ENCODE measurements around the gene CDH18. TPM values are rescaled to one million over a fixed set of nuclear protein-coding genes. Genes with fewer than 3 reads are reported as not detected.

CDH18 gene
- total RNA-seq, 2 experiments from 2014 or later = not detected

DNA sequence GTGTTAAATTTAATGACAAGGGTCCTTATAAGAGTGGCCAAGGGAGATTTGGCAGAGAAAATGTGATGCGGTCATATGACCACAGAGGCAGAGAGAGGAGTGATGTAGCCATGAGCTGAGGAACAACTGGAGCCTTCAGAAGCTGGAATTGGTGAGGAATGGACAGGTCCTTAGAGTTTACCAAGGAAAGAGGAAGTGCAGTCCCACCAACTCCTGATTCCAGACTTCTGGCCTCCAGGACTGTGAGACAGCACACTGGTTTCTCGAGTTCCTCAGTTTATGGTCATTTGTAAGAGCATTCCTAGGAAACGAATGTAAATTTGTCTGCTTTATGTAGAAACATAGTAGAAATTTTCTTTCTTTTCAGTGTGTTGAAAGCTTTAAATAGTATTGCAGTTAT, 410.1 kb downstream of the CDH18 start:
- ChIA-PET POLR2A (interaction anchor here (1.1 kb wide), 1 partner anchor 40 kb away, joined by 3 read pairs; no protein-coding TSS in a partner anchor), CTCF (ENCODE audit: unreplicated experiment) (no interaction called here)
- H4K20me1 ChIP-seq (ENCODE audit: insufficient read depth, low read length) = no peaks in the 10 kb centered on the region
- no peak for TF ChIP-seq EZH2phosphoT487 (IDR thresholded peaks at IDR 0.05; ENCODE audit: borderline replicate concordance, low read depth, low read length)
- no peak for TF ChIP-seq CTCF (conservative IDR thresholded peaks at IDR 0.05; ENCODE audit: low read length)
- no peak overlapping the region for H3K27ac ChIP-seq (ENCODE audit: low read depth, low read length, poor library complexity, severe bottlenecking)
- no peaks in the 10 kb centered on the region for H3K9me2 ChIP-seq (ENCODE audit: insufficient read depth, low read length)
- no peaks in the 10 kb centered on the region for H3K79me2 ChIP-seq (ENCODE audit: insufficient read depth, low read depth, low read length)
- no peaks in the 10 kb centered on the region for H3K4me1 ChIP-seq (ENCODE audit: insufficient read depth, low read length, poor library complexity, severe bottlenecking)
- H3K4me3 ChIP-seq (ENCODE audit: low read depth, low read length, poor library complexity, severe bottlenecking) = no peak overlapping the region
- H3K9me3 ChIP-seq (ENCODE audit: low read length) = no peaks in the 10 kb centered on the region
- peak overlapping the region; percentile 35; the same call in 1 of the 2 replicates for H2AFZ ChIP-seq (ENCODE audit: low read length)
- H3K4me2 ChIP-seq (ENCODE audit: low read length) = no peak overlapping the region
- H3K36me3 ChIP-seq (ENCODE audit: insufficient read depth, low read length) = no peaks in the 10 kb centered on the region
- DNase-seq (ENCODE audit: low spot score) = no peak
- intact Hi-C loops (cut with micrococcal nuclease; ENCODE audit: unreplicated experiment) = no loop called here
- no TSS peak for BruUV-seq (replicated peaks)

DNA sequence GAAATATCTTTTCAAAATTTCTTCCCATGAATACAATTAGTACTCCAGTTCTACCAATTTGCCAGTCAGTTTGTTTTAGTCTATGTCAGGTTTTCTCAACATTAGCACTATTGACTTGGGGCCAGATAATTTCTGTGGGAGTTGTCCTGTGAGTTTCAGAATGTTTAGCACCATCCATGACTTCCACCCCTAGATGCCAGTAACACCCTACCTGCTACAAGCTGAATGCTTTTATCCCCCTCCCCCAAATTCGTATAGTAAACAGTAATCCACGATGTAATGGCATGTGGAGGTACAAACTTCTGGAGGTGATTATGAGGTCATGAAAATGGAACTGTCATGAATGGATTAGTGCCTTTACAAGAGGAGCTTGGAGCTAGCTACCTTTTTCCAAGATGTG, 420.0 kb downstream of the CDH18 start:
- no TSS peak for BruUV-seq (replicated peaks)
- Histone ChIP-seq H3K9me2 (ENCODE audit: insufficient read depth, low read length) (no peaks in the 10 kb centered on the region), H2AFZ (ENCODE audit: low read length) (no peak overlapping the region), H3K79me2 (ENCODE audit: insufficient read depth, low read depth, low read length) (no peaks in the 10 kb centered on the region), H3K27ac (ENCODE audit: low read depth, low read length, poor library complexity, severe bottlenecking) (no peak overlapping the region), H4K20me1 (ENCODE audit: insufficient read depth, low read length) (no peaks in the 10 kb centered on the region), H3K4me1 (ENCODE audit: insufficient read depth, low read length, poor library complexity, severe bottlenecking) (no peaks in the 10 kb centered on the region), H3K4me2 (ENCODE audit: low read length) (no peak overlapping the region), H3K4me3 (ENCODE audit: low read depth, low read length, poor library complexity, severe bottlenecking) (no peak overlapping the region), H3K36me3 (ENCODE audit: insufficient read depth, low read length) (no peaks in the 10 kb centered on the region), H3K9me3 (ENCODE audit: low read length) (no peaks in the 10 kb centered on the region)
- TF ChIP-seq EZH2phosphoT487 (IDR thresholded peaks at IDR 0.05; ENCODE audit: borderline replicate concordance, low read depth, low read length) (no peak), CTCF (conservative IDR thresholded peaks at IDR 0.05; ENCODE audit: low read length) (no peak)
- intact Hi-C loops (cut with micrococcal nuclease; ENCODE audit: unreplicated experiment) = no loop called here
- no peak for DNase-seq (ENCODE audit: low spot score)
- ChIA-PET CTCF (ENCODE audit: unreplicated experiment) (no interaction called here), POLR2A (interaction anchor here (1.1 kb wide), 1 partner anchor 129 kb away, joined by 3 read pairs; no protein-coding TSS in a partner anchor)

DNA sequence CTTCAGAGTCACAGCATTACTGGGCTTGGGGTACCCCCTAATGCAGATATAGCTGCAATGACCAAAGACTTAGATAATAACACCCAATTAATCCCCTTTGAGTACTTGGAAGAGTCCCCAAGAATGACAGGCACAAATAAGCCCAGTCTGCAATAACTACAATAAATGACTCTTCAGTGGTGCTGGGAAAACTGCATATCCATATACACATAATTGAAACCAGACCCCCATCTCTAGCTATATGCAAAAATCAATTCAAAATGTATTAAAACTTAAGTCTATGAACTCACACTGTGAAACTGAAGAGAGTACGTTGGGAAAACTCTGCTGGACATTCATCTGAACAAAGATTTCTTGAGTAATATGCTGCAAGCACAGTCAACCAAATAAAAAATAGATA, 422.5 kb downstream of the CDH18 start:
- Histone ChIP-seq H3K9me2 (ENCODE audit: insufficient read depth, low read length) (no peaks in the 10 kb centered on the region), H4K20me1 (ENCODE audit: insufficient read depth, low read length) (no peaks in the 10 kb centered on the region), H3K4me3 (ENCODE audit: low read depth, low read length, poor library complexity, severe bottlenecking) (no peak overlapping the region), H3K4me1 (ENCODE audit: insufficient read depth, low read length, poor library complexity, severe bottlenecking) (no peaks in the 10 kb centered on the region), H2AFZ (ENCODE audit: low read length) (no peak overlapping the region), H3K9me3 (ENCODE audit: low read length) (no peaks in the 10 kb centered on the region), H3K36me3 (ENCODE audit: insufficient read depth, low read length) (no peaks in the 10 kb centered on the region), H3K27ac (ENCODE audit: low read depth, low read length, poor library complexity, severe bottlenecking) (no peak overlapping the region), H3K4me2 (ENCODE audit: low read length) (no peak overlapping the region), H3K79me2 (ENCODE audit: insufficient read depth, low read depth, low read length) (no peaks in the 10 kb centered on the region)
- ChIA-PET POLR2A (interaction anchor here (0.6 to 0.9 kb wide), 5 partner anchors 10 to 244 kb away, joined by 3 to 6 read pairs (median 3); no protein-coding TSS in a partner anchor), CTCF (ENCODE audit: unreplicated experiment) (no interaction called here)
- TF ChIP-seq EZH2phosphoT487 (IDR thresholded peaks at IDR 0.05; ENCODE audit: borderline replicate concordance, low read depth, low read length) = no peak
- TF ChIP-seq CTCF (conservative IDR thresholded peaks at IDR 0.05; ENCODE audit: low read length) = no peak
- no peak for DNase-seq (ENCODE audit: low spot score)
- intact Hi-C loops (cut with micrococcal nuclease; ENCODE audit: unreplicated experiment) = no loop called here
- BruUV-seq (replicated peaks) = no TSS peak
